GM13977 (cell line): ENCODE results near the gene SCRN1.

Experiments used
- DNase-seq: peaks from one replicate; pipeline ENCODE4 v3.0.0; 2012; ENCODE audit warnings: low spot score
- CTCF ChIP-seq: IDR thresholded peaks from 2 replicates; pipeline ENCODE4 v1.5.1; 2012; ENCODE audit warnings: mild to moderate bottlenecking, control low read depth; ENCODE audit not compliant: insufficient read depth; ENCODE audit errors: extremely low read depth, missing control alignments
- in situ Hi-C: fragments of 300-500 bp; cut with MboI; formaldehyde crosslinking; loops from one replicate; pipeline ENCODE4 v1.12.0; 2022; ENCODE audit warnings: low sequenced_read_pairs, low pct_unique_long_range_greater_than_20kb, mixed read lengths, inconsistent platforms; ENCODE audit not compliant: unreplicated experiment

SCRN1 gene

GRCh38 chr7:30010021-30010420, 20.4 kb upstream of the SCRN1 start:
- DNase-seq = no peak
- TF ChIP-seq CTCF = no peak
- in situ Hi-C loops = no loop called here

GRCh38 chr7:30005464-30005863, 15.9 kb upstream of the SCRN1 start:
- in situ Hi-C loops = no loop called here
- no peak for TF ChIP-seq CTCF
- DNase-seq = no peak

- in situ Hi-C loops = no loop called here
- DNase-seq = no peak
- TF ChIP-seq CTCF = no peak
Measured at GRCh38 chr7:30003098-30003497, 13.5 kb upstream of the SCRN1 start.

- no peak for DNase-seq
- TF ChIP-seq CTCF = no peak
- in situ Hi-C loops = no loop called here
Measured at GRCh38 chr7:30001998-30002397, 12.4 kb upstream of the SCRN1 start.

GRCh38 chr7:29998489-29998888, 8.9 kb upstream of the SCRN1 start:
- no peak for DNase-seq
- no peak for TF ChIP-seq CTCF
- in situ Hi-C loops = no loop called here

GRCh38 chr7:29996321-29996720, 6.7 kb upstream of the SCRN1 start:
- TF ChIP-seq CTCF = no peak
- in situ Hi-C loops = no loop called here
- DNase-seq = no peak

GRCh38 chr7:29995652-29996051, 6.1 kb upstream of the SCRN1 start:
- in situ Hi-C loops = no loop called here
- DNase-seq = no peak
- TF ChIP-seq CTCF = no peak
